Measurements from ENCODE around the gene B4GALT5. TPM values are rescaled to one million over a fixed set of nuclear protein-coding genes. Genes with fewer than 3 reads are reported as not detected.

Gene B4GALT5
- total RNA-seq, 1 experiment from 2014 or later = 65.0 TPM

GRCh38 chr20:49712996-49713752 is 504 bp downstream of the B4GALT5 start:
- H3K4me1 ChIP-seq = peaks cover 25% of the 10 kb centered on the region
- peak; percentile 75 to 78 for DNase-seq
- Mint-ChIP-seq H3K4me3 (ENCODE audit: unreplicated experiment) (peak overlapping the region; percentile 81), H3K9me3 (ENCODE audit: unreplicated experiment) (no peaks in the 10 kb centered on the region), H3K27ac (ENCODE audit: unreplicated experiment) (peak overlapping the region; percentile 79), H3K36me3 (ENCODE audit: insufficient read depth, unreplicated experiment) (peaks cover 41% of the 10 kb centered on the region), H3K4me1 (ENCODE audit: low read depth, unreplicated experiment) (peaks cover 35% of the 10 kb centered on the region), H3K27me3 (ENCODE audit: insufficient read depth, unreplicated experiment) (no peaks in the 10 kb centered on the region)
- no peaks in the 10 kb centered on the region for H3K27me3 ChIP-seq (replicated peaks; ENCODE audit: control insufficient read depth, insufficient read depth, low read length)
- no peaks in the 10 kb centered on the region for H3K9me3 ChIP-seq
- H3K36me3 ChIP-seq (ENCODE audit: control insufficient read depth, insufficient read depth, low read length) = no peaks in the 10 kb centered on the region
- ChIA-PET POLR2A (interaction anchor here (0.6 to 0.8 kb wide), 4 partner anchors 11 to 113 kb away, joined by 3 to 15 read pairs (median 4); no protein-coding TSS in a partner anchor), CTCF (interaction anchor here (1.0 to 2.3 kb wide), 6 partner anchors 37 to 135 kb away, joined by 3 to 7 read pairs (median 3); partner anchors contain the start of gene SLC9A8)
- peak overlapping the region; percentile 65 for H3K4me3 ChIP-seq (ENCODE audit: low read depth, low read length)
- intact Hi-C loops (cut with micrococcal nuclease; ENCODE audit: unreplicated experiment) = loop anchor here (1.0 to 5.0 kb wide), 3 partner anchors 34 to 100 kb away; partner anchors contain the start of gene SLC9A8
- TF ChIP-seq CTCF (IDR thresholded peaks at IDR 0.05; ENCODE audit: insufficient read depth in 1 of 2, low read depth in 1 of 2, low read length in 1 of 2, severe bottlenecking in 1 of 2, unreplicated experiment in 1 of 2) = no peak
- BruUV-seq (replicated peaks) = no TSS peak

- intact Hi-C loops (cut with micrococcal nuclease; ENCODE audit: unreplicated experiment) = loop anchor here (1.0 to 5.0 kb wide), 3 partner anchors 33 to 100 kb away; partner anchors contain the start of gene SLC9A8
- Histone ChIP-seq H3K4me1 (peaks cover 20% of the 10 kb centered on the region), H3K27me3 (replicated peaks; ENCODE audit: control insufficient read depth, insufficient read depth, low read length) (no peaks in the 10 kb centered on the region), H3K9me3 (no peaks in the 10 kb centered on the region), H3K4me3 (ENCODE audit: low read depth, low read length) (peak overlapping the region; percentile 65), H3K36me3 (ENCODE audit: control insufficient read depth, insufficient read depth, low read length) (no peaks in the 10 kb centered on the region)
- no peak for TF ChIP-seq CTCF (IDR thresholded peaks at IDR 0.05; ENCODE audit: insufficient read depth in 1 of 2, low read depth in 1 of 2, low read length in 1 of 2, severe bottlenecking in 1 of 2, unreplicated experiment in 1 of 2)
- H3K36me3 Mint-ChIP-seq (ENCODE audit: insufficient read depth, unreplicated experiment) = peaks cover 43% of the 10 kb centered on the region
- BruUV-seq (replicated peaks) = no TSS peak
- H3K9me3 Mint-ChIP-seq (ENCODE audit: unreplicated experiment) = no peaks in the 10 kb centered on the region
- no peaks in the 10 kb centered on the region for H3K27me3 Mint-ChIP-seq (ENCODE audit: insufficient read depth, unreplicated experiment)
- peak overlapping the region; percentile 81 for H3K4me3 Mint-ChIP-seq (ENCODE audit: unreplicated experiment)
- peak overlapping the region; percentile 79 for H3K27ac Mint-ChIP-seq (ENCODE audit: unreplicated experiment)
- DNase-seq = no peak
- CTCF ChIA-PET = interaction anchor here (0.5 to 2.3 kb wide), 2 partner anchors 104 to 246 kb away, joined by 3 to 6 read pairs; no protein-coding TSS in a partner anchor
- POLR2A ChIA-PET = interaction anchor here (0.6 to 0.8 kb wide), 4 partner anchors 11 to 113 kb away, joined by 3 to 15 read pairs (median 4); no protein-coding TSS in a partner anchor
- H3K4me1 Mint-ChIP-seq (ENCODE audit: low read depth, unreplicated experiment) = peaks cover 30% of the 10 kb centered on the region
These were observed 1.1 kb downstream of the B4GALT5 start for GRCh38 chr20:49712646-49712995.

- peak overlapping the region; percentile 79 for H3K27ac Mint-ChIP-seq (ENCODE audit: unreplicated experiment)
- H3K4me3 Mint-ChIP-seq (ENCODE audit: unreplicated experiment) = peak overlapping the region; percentile 81
- ChIA-PET CTCF (interaction anchor here (0.5 kb wide), 1 partner anchor 246 kb away, joined by 3 read pairs; no protein-coding TSS in a partner anchor), POLR2A (no interaction called here)
- no peak for TF ChIP-seq CTCF (IDR thresholded peaks at IDR 0.05; ENCODE audit: insufficient read depth in 1 of 2, low read depth in 1 of 2, low read length in 1 of 2, severe bottlenecking in 1 of 2, unreplicated experiment in 1 of 2)
- no peaks in the 10 kb centered on the region for H3K9me3 Mint-ChIP-seq (ENCODE audit: unreplicated experiment)
- no TSS peak for BruUV-seq (replicated peaks)
- no peaks in the 10 kb centered on the region for H3K36me3 ChIP-seq (ENCODE audit: control insufficient read depth, insufficient read depth, low read length)
- no peaks in the 10 kb centered on the region for H3K27me3 ChIP-seq (replicated peaks; ENCODE audit: control insufficient read depth, insufficient read depth, low read length)
- peaks cover 28% of the 10 kb centered on the region for H3K4me1 Mint-ChIP-seq (ENCODE audit: low read depth, unreplicated experiment)
- intact Hi-C loops (cut with micrococcal nuclease; ENCODE audit: unreplicated experiment) = loop anchor here (1.0 to 5.0 kb wide), 3 partner anchors 33 to 101 kb away; partner anchors contain the start of gene SLC9A8
- peaks cover 22% of the 10 kb centered on the region for H3K4me1 ChIP-seq
- peak overlapping the region; percentile 65 for H3K4me3 ChIP-seq (ENCODE audit: low read depth, low read length)
- H3K9me3 ChIP-seq = no peaks in the 10 kb centered on the region
- H3K27me3 Mint-ChIP-seq (ENCODE audit: insufficient read depth, unreplicated experiment) = no peaks in the 10 kb centered on the region
- DNase-seq = no peak
- H3K36me3 Mint-ChIP-seq (ENCODE audit: insufficient read depth, unreplicated experiment) = peaks cover 48% of the 10 kb centered on the region
These were observed 1.6 kb downstream of the B4GALT5 start for GRCh38 chr20:49712118-49712517.

Measured in Caco-2 (cell line).